HG03571 (cell line): ENCODE measurements around the gene PEPD.

Experiments used
- ATAC-seq: cut with Tn5 transposase; IDR thresholded peaks from one replicate; pipeline ENCODE4 v1.9.1; 2021; ENCODE audit not compliant: unreplicated experiment

The PEPD gene

DNA sequence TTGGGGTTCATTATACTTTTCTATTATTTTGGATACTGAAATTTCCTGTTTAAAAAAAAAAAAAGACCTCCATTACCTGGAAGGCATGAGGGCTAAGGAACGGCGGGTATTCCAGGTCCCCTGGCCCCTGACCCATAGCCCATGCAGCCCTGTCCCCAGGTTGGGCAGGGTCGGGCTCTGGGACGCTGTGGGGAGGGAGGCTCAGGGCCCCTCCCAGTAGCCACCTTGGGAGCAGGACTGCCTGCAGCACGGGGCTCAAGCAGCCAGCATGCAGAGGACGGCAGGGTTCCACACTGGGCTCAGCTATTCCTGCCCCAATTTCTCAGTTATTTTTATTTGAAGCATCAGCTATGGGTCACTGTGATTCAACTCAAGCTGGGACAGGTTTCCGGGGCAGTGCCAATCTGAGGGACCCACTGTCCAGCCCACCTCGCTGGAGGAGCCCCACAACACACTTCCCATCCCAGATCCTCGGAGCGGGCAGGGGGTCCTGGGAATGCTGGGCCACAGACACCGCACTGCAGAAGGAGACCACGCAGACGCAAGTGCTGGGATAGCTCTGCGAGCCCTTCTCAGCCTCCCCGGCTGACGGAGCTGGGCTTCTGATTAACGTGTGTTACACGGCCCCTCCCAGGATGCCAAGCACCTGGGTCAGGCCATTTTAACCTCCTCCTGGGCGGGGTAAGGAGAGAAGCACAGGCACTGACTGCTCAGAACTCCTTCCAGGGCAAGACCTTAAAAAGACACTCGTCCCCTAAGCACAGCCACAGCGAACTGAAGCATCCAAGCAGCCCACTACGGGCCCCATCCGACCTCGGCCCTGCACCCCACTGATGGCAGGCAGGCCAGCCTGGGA is 60.1 kb downstream of the PEPD start:
- no peak for ATAC-seq

GRCh38 chr19:33460221-33460908 is 61.2 kb downstream of the PEPD start:
- ATAC-seq, result no peak

- no peak for ATAC-seq
Measured at GRCh38 chr19:33459222-33460090, 62.1 kb downstream of the PEPD start.

DNA sequence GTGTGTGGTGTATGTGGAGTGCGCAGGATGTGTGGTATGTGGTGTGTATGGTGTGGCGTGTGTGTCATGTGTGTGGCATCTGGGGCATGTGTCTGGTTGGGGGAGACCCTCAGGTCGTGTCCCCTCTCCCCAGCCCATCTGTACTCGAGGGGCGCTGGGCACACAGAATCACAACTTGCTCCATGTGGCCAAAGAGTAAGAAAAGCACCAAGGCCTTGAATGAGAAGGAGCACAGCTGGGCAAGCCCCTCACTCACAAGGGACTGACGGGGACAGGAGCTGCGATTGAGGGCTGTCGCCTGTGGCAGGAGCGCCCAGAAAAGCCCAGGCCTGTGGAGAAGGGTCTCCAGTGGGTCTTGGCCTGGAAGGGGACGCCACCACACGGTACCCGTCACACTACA is 62.8 kb downstream of the PEPD start:
- no peak for ATAC-seq

- no peak for ATAC-seq
Measured at GRCh38 chr19:33458171-33458633, 63.4 kb downstream of the PEPD start.

DNA sequence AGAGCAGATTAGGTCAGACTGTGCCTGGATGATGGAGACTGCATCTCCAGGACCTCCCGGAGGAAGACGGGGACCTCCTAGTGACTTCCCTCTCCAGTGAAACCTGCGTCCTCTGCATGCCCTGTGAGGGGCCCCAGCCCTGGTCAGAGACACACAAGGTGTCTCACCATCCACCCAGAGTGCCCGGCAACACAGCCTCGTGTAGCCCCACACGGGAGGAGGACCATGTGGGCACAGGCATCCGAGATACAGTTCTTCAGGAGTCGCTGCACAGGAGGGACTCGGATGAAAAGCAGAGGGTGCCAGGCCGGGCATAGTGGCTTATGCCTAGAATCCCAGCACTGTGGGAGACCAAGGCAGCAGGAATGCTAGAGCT is 64.8 kb downstream of the PEPD start:
- no peak for ATAC-seq

- no peak for ATAC-seq
Measured at GRCh38 chr19:33456076-33456844, 65.3 kb downstream of the PEPD start.

GRCh38 chr19:33453265-33453664 is 68.3 kb downstream of the PEPD start:
- ATAC-seq, result no peak

- ATAC-seq, result no peak
Measured at GRCh38 chr19:33450689-33451088, 70.9 kb downstream of the PEPD start.

DNA sequence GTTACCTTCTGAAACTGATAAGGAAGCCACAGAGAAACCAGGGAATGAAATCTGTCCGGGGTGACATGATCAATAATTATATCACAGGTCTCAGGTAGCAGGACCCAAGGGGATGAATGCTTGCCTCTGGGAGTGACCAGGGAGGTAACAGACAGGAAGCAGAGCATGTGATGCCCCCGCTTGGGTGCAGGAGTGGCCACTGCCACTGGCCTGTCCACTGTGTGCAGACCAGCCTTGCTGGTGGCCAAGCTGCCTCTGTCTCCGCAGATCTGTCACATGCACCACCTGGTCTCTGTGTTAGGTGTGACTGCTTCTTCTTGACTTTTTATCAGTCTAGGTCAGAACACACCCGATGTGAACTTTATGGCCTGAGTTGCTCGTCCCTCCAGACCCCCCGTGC is 71.8 kb downstream of the PEPD start:
- ATAC-seq, result no peak

GRCh38 chr19:33448159-33448516 is 73.5 kb downstream of the PEPD start:
- ATAC-seq, result no peak

GRCh38 chr19:33447336-33448158 is 74.0 kb downstream of the PEPD start:
- no peak for ATAC-seq

GRCh38 chr19:33446330-33447293 is 75.0 kb downstream of the PEPD start:
- ATAC-seq, result no peak

DNA sequence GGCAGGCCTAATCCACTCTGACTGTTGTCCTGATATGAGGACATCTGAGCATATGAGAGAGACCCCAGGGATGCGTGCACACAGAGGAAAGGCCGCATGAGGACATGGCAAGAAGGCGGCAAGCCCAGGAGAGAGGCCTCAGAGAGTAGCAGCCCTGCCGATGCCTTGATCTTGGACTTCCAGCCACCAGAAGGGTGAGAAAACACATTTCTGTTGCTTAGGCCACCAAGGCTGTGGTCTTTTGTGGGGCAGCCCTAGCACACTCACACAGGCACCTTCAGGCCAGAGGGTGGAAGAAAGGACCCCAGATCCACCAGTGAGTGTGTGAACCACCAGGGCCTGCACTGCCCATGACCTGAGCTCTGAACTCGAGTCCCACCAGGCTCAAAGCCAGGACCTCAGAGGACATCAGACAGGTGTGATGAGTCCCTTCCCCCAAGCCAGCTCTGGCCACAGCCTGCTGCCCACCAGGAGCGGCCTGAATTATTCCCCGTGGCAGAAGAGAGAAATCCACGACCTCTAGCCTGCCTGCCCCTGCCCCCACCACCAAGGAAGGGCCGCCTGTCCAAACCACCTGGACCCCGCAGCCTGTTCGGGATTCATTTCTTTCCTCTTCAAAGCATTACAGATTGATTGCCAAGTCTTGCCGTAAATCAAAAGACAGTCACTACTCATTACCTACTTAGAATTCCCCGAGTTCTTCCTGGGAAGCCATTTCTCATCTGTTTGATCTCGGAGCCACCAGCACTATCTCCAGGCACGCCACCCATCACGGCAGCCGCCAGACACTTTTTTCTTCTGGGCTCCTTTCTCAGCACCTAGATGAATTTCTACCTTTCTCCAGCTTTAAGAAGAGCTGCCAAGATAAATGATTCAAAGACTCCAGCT is 75.9 kb downstream of the PEPD start:
- no peak for ATAC-seq

- ATAC-seq, result no peak
Measured at GRCh38 chr19:33444562-33445441, 76.8 kb downstream of the PEPD start.

GRCh38 chr19:33443638-33444561 is 77.7 kb downstream of the PEPD start:
- no peak for ATAC-seq
